ENCODE results near the gene CPB2. TPM values are rescaled to one million over a fixed set of nuclear protein-coding genes. Genes with fewer than 3 reads are reported as not detected.

Gene CPB2
- total RNA-seq, 2 donors from 2014 or later, result 1.8 TPM; not detected in 1

- H3K4me1 ChIP-seq, result peaks cover 5% of the 10 kb centered on the region
- no peaks in the 10 kb centered on the region for H3K9me3 ChIP-seq
- intact Hi-C loops (cut with DNase I), result no loop called here
- WGBS, 2 donors, result 65 to 70% methylated on average over 2 of the region's 2 CpGs
- H3K4me3 ChIP-seq, result no peak overlapping the region
- DNase-seq (no peak), ATAC-seq (no peak)
- peaks cover 0 to 8% of the 10 kb centered on the region in 2 donors for H3K36me3 ChIP-seq (replicated peaks in 1 of 2; ENCODE audit: insufficient read depth in 1 of 2, low read depth in 2 of 2)
- TF ChIP-seq POLR2A (IDR thresholded peaks at IDR 0.05) (no peak), CTCF (IDR thresholded peaks at IDR 0.05) (no peak)
- no peak overlapping the region for H3K27ac ChIP-seq
- no peaks in the 10 kb centered on the region for H3K27me3 ChIP-seq
These were observed 64.1 kb downstream of the CPB2 start for GRCh38 chr13:46040763-46041162.

GRCh38 chr13:46039411-46040182 lies 65.2 kb downstream of the CPB2 start:
- DNase-seq, result no peak
- intact Hi-C loops (cut with DNase I), result no loop called here
- H3K27me3 ChIP-seq, result no peaks in the 10 kb centered on the region
- H3K9me3 ChIP-seq, result no peaks in the 10 kb centered on the region
- 96 to 98% methylated on average over 6 of the region's 6 CpGs for WGBS, 2 donors
- H3K27ac ChIP-seq, result no peak overlapping the region
- H3K36me3 ChIP-seq (replicated peaks in 1 of 2; ENCODE audit: insufficient read depth in 1 of 2, low read depth in 2 of 2), result peaks cover 0 to 8% of the 10 kb centered on the region in 2 donors
- H3K4me3 ChIP-seq, result no peak overlapping the region
- no peaks in the 10 kb centered on the region for H3K4me1 ChIP-seq
- no peak for ATAC-seq
- TF ChIP-seq CTCF (IDR thresholded peaks at IDR 0.05) (no peak), POLR2A (IDR thresholded peaks at IDR 0.05) (no peak)

GRCh38 chr13:46038296-46038695 lies 66.5 kb downstream of the CPB2 start:
- no peak for ATAC-seq
- Histone ChIP-seq H3K4me3 (no peak overlapping the region), H3K27me3 (no peaks in the 10 kb centered on the region), H3K27ac (no peak overlapping the region), H3K4me1 (no peaks in the 10 kb centered on the region), H3K36me3 (replicated peaks in 1 of 2; ENCODE audit: insufficient read depth in 1 of 2, low read depth in 2 of 2) (peaks cover 0 to 8% of the 10 kb centered on the region in 2 donors), H3K9me3 (no peaks in the 10 kb centered on the region)
- TF ChIP-seq POLR2A (IDR thresholded peaks at IDR 0.05) (no peak), CTCF (IDR thresholded peaks at IDR 0.05) (no peak)
- intact Hi-C loops (cut with DNase I), result no loop called here
- no peak for DNase-seq
- WGBS, 2 donors, result 88 to 89% methylated on average over 4 of the region's 4 CpGs

GRCh38 chr13:46035066-46035465 lies 69.8 kb downstream of the CPB2 start:
- H3K4me3 ChIP-seq, result no peak overlapping the region
- peaks cover 0 to 3% (median 0%) of the 10 kb centered on the region in 3 donors for H3K9me3 ChIP-seq
- H3K4me1 ChIP-seq, result no peaks in the 10 kb centered on the region
- H3K27ac ChIP-seq, result no peak overlapping the region
- intact Hi-C loops (cut with DNase I), result no loop called here
- 32 to 40% methylated on average over 2 of the region's 2 CpGs for whole genome bisulfite sequencing, 2 donors
- no peak for TF ChIP-seq CTCF (IDR thresholded peaks at IDR 0.05)
- H3K36me3 ChIP-seq (replicated peaks in 1 of 2; ENCODE audit: insufficient read depth in 1 of 2, low read depth in 2 of 2), result peaks cover 0 to 4% of the 10 kb centered on the region in 2 donors
- ATAC-seq (no peak), DNase-seq (no peak)
- H3K27me3 ChIP-seq, result no peaks in the 10 kb centered on the region

- H3K27me3 ChIP-seq, result no peaks in the 10 kb centered on the region
- no peak for ATAC-seq
- no peaks in the 10 kb centered on the region for H3K4me1 ChIP-seq
- intact Hi-C loops (cut with DNase I), result no loop called here
- H3K4me3 ChIP-seq, result no peak overlapping the region
- no peaks in the 10 kb centered on the region for H3K36me3 ChIP-seq (replicated peaks in 1 of 2; ENCODE audit: insufficient read depth in 1 of 2, low read depth in 2 of 2)
- H3K9me3 ChIP-seq, result peaks cover 0 to 3% (median 0%) of the 10 kb centered on the region in 3 donors
- no peak overlapping the region for H3K27ac ChIP-seq
- no peak for DNase-seq
- no peak for TF ChIP-seq POLR2A (IDR thresholded peaks at IDR 0.05)
- TF ChIP-seq CTCF (IDR thresholded peaks at IDR 0.05), result no peak
These were observed 72.5 kb downstream of the CPB2 start for GRCh38 chr13:46032341-46032740.
